ENCODE measurements around the gene ZBTB5.
A peak's percentile ranks its signal among the peaks of the same experiment; 100 is the strongest.

Gene ZBTB5

GRCh38 chr9:37395663-37396062 lies 69.6 kb downstream of the ZBTB5 start:
- H3K4me3 ChIP-seq (ENCODE audit: control insufficient read depth, low read depth, low read length): no peak overlapping the region
- DNase-seq (ENCODE audit: low read depth): no peak
- no peak for TF ChIP-seq CTCF (IDR thresholded peaks at IDR 0.05; ENCODE audit: control insufficient read depth, insufficient read depth, low read depth, low read length, missing control alignments)

GRCh38 chr9:37395229-37395628 lies 70.0 kb downstream of the ZBTB5 start:
- H3K4me3 ChIP-seq (ENCODE audit: control insufficient read depth, low read depth, low read length): no peak overlapping the region
- DNase-seq (ENCODE audit: low read depth): no peak
- no peak for TF ChIP-seq CTCF (IDR thresholded peaks at IDR 0.05; ENCODE audit: control insufficient read depth, insufficient read depth, low read depth, low read length, missing control alignments)

- TF ChIP-seq CTCF (IDR thresholded peaks at IDR 0.05; ENCODE audit: control insufficient read depth, insufficient read depth, low read depth, low read length, missing control alignments): no peak
- H3K4me3 ChIP-seq (ENCODE audit: control insufficient read depth, low read depth, low read length): no peak overlapping the region
- DNase-seq (ENCODE audit: low read depth): no peak
Measured at GRCh38 chr9:37392272-37392671, 73.0 kb downstream of the ZBTB5 start.

- no peak overlapping the region for H3K4me3 ChIP-seq (ENCODE audit: control insufficient read depth, low read depth, low read length)
- TF ChIP-seq CTCF (IDR thresholded peaks at IDR 0.05; ENCODE audit: control insufficient read depth, insufficient read depth, low read depth, low read length, missing control alignments): peak; percentile 19
- no peak for DNase-seq (ENCODE audit: low read depth)
Measured at GRCh38 chr9:37390759-37391158, 74.5 kb downstream of the ZBTB5 start.
